H1 (cell line): ENCODE data around the gene DHX32. TPM values are rescaled to one million over a fixed set of nuclear protein-coding genes. Genes with fewer than 3 reads are reported as not detected.

Source experiments
- CTCF ChIA-PET: fragments of 300-600 bp; sonication (Branson Sonifier 250); formaldehyde crosslinking; loops from one replicate; lab custom pipeline; 2021; ENCODE audit not compliant: partially characterized antibody; lab: Charles Lee
- POLR2A ChIA-PET: fragments of 300-600 bp; sonication (Branson Sonifier 250); formaldehyde crosslinking; loops from one replicate; lab custom pipeline; 2021; ENCODE audit warnings: inconsistent platforms; ENCODE audit not compliant: partially characterized antibody; lab: Charles Lee
- DNase-seq, 2 experiments: peaks; one replicate each; pipeline versions ENCODE4 v3.0.0 to v3.0.0-alpha.2; 2010 to 2022; ENCODE audit warnings: low spot score in 2 of 2, low read depth in 1 of 2, mixed read lengths in 1 of 2
- FAIRE-seq: peaks from 2 replicates; lab custom pipeline; 2011; peaks lifted over from hg19 to GRCh38; lab: Jason Lieb, UNC
- H2AFZ ChIP-seq: 2 replicates; pipeline ENCODE4 v1.8.1; 2012; ENCODE audit warnings: low read length, inconsistent platforms
- H2AK5ac ChIP-seq: 2 replicates; pipeline ENCODE4 v1.6.1; 2013; ENCODE audit warnings: low read depth, low read length
- H2BK120ac ChIP-seq: replicated peaks from 2 replicates; pipeline ENCODE3; 2013; ENCODE audit warnings: low read depth, low read length, inconsistent platforms
- H2BK12ac ChIP-seq: 2 replicates; pipeline ENCODE4 v1.6.1; 2013; ENCODE audit warnings: low read depth, low read length
- H2BK15ac ChIP-seq: 2 replicates; pipeline ENCODE4 v1.6.1; 2013; ENCODE audit warnings: low read length
- H2BK20ac ChIP-seq: 2 replicates; pipeline ENCODE4 v1.6.1; 2013; ENCODE audit warnings: low read length
- H2BK5ac ChIP-seq: 2 replicates; pipeline ENCODE4 v1.6.1; 2013; ENCODE audit warnings: low read depth, low read length
- H3K14ac ChIP-seq: 2 replicates; pipeline ENCODE4 v1.6.1; 2013; ENCODE audit warnings: inconsistent platforms; ENCODE audit not compliant: insufficient read length
- H3K18ac ChIP-seq: 2 replicates; pipeline ENCODE4 v1.6.1; 2013; ENCODE audit warnings: low read length; ENCODE audit errors: extremely low read depth
- H3K23ac ChIP-seq: 2 replicates; pipeline ENCODE4 v1.6.1; 2013; ENCODE audit warnings: inconsistent platforms; ENCODE audit not compliant: insufficient read length
- H3K23me2 ChIP-seq: 2 replicates; pipeline ENCODE4 v1.6.1; 2013; ENCODE audit warnings: low read depth, low read length
- H3K27ac ChIP-seq: 2 replicates; pipeline ENCODE4 v1.6.1; 2011; ENCODE audit warnings: low read depth, low read length, inconsistent platforms
- H3K27me3 ChIP-seq, 4 experiments: replicated peaks in 1 of 4; 1 replicate in 1 of 4; 2 replicates in 3 of 4; pipeline versions ENCODE4 v1.6.1 to v1.8.1; 2011 to 2013; ENCODE audit warnings: low read length in 3 of 4, mild to moderate bottlenecking in 3 of 4, inconsistent platforms in 2 of 4, mixed read lengths in 2 of 4, moderate library complexity in 1 of 4; ENCODE audit not compliant: control insufficient read depth in 3 of 4, insufficient read depth in 3 of 4; ENCODE audit errors: extremely low read depth in 1 of 4
- H3K36me3 ChIP-seq, 4 experiments: 2 replicates each; pipeline versions ENCODE4 v1.6.1 to v1.8.1; 2011 to 2013; ENCODE audit warnings: mild to moderate bottlenecking in 4 of 4, low read length in 3 of 4, moderate library complexity in 2 of 4, control low read depth in 1 of 4, inconsistent platforms in 1 of 4; ENCODE audit not compliant: insufficient read depth in 4 of 4, control insufficient read depth in 2 of 4
- H3K4ac ChIP-seq: replicated peaks from 2 replicates; pipeline ENCODE3; 2013; ENCODE audit warnings: low read length, low read depth, mixed read lengths, inconsistent platforms; ENCODE audit not compliant: insufficient read length
- H3K4me1 ChIP-seq, 4 experiments: replicated peaks in 1 of 4; 1 replicate in 1 of 4; 2 replicates in 3 of 4; pipeline versions ENCODE4 v1.6.1 to v1.8.1; 2011 to 2013; ENCODE audit warnings: low read length in 3 of 4, inconsistent platforms in 2 of 4, mixed read lengths in 1 of 4; ENCODE audit not compliant: insufficient read depth in 4 of 4, control insufficient read depth in 3 of 4
- H3K4me2 ChIP-seq, 2 experiments: 2 replicates each; pipeline versions ENCODE4 v1.6.1 to v1.8.1; 2011 to 2013; ENCODE audit warnings: low read depth in 2 of 2, low read length in 2 of 2, control low read depth in 1 of 2, inconsistent platforms in 1 of 2, mild to moderate bottlenecking in 1 of 2; ENCODE audit not compliant: insufficient read depth in 1 of 2
- H3K4me3 ChIP-seq, 4 experiments: fragments of 200-600, 300-600 bp in 1 of 4; sonication (generic), shearing (Covaris generic), sonication (Bioruptor Twin) in 1 of 4; 2 replicates each; pipeline versions ENCODE4 v1.5.1 to v1.8.1; 2011 to 2016; ENCODE audit warnings: low read length in 4 of 4, low read depth in 3 of 4, control low read depth in 2 of 4, inconsistent platforms in 2 of 4, mild to moderate bottlenecking in 2 of 4, mixed read lengths in 1 of 4, moderate library complexity in 1 of 4; ENCODE audit not compliant: insufficient read depth in 2 of 4; ENCODE audit errors: extremely low read depth in 1 of 4
- H3K56ac ChIP-seq: replicated peaks from 2 replicates; pipeline ENCODE3; 2013; ENCODE audit warnings: low read depth, mild to moderate bottlenecking, mixed read lengths, low read length, inconsistent platforms; ENCODE audit not compliant: insufficient read length
- H3K79me1 ChIP-seq: 2 replicates; pipeline ENCODE4 v1.6.1; 2013; ENCODE audit warnings: low read depth, low read length, control low read depth
- H3K79me2 ChIP-seq, 2 experiments: 2 replicates each; pipeline versions ENCODE4 v1.6.1 to v1.8.1; 2012 to 2013; ENCODE audit warnings: low read length in 2 of 2, mild to moderate bottlenecking in 2 of 2, inconsistent platforms in 1 of 2; ENCODE audit not compliant: insufficient read depth in 2 of 2, control insufficient read depth in 1 of 2
- H3K9ac ChIP-seq, 4 experiments: replicated peaks in 1 of 4; 1 replicate in 1 of 4; 2 replicates in 3 of 4; pipeline versions ENCODE4 v1.6.1 to v1.8.1; 2011 to 2013; ENCODE audit warnings: low read depth in 3 of 4, low read length in 3 of 4, control low read depth in 2 of 4, mild to moderate bottlenecking in 2 of 4, moderate library complexity in 2 of 4, inconsistent platforms in 1 of 4; ENCODE audit errors: extremely low read depth in 1 of 4
- H3K9me3 ChIP-seq, 2 experiments: 2 replicates each; pipeline versions ENCODE4 v1.6.1 to v1.8.1; 2012 to 2013; ENCODE audit warnings: mild to moderate bottlenecking in 2 of 2, moderate library complexity in 2 of 2, control low read depth in 1 of 2, inconsistent platforms in 1 of 2, low read depth in 1 of 2, low read length in 1 of 2, mixed read lengths in 1 of 2; ENCODE audit not compliant: insufficient read depth in 2 of 2
- H4K20me1 ChIP-seq, 2 experiments: replicated peaks in 1 of 2; 2 replicates each; pipeline versions ENCODE3 to v1.8.1; 2011 to 2013; ENCODE audit warnings: inconsistent platforms in 2 of 2, low read length in 2 of 2, mild to moderate bottlenecking in 1 of 2; ENCODE audit not compliant: insufficient read depth in 2 of 2, control insufficient read depth in 1 of 2
- H4K5ac ChIP-seq: 2 replicates; pipeline ENCODE4 v1.6.1; 2013; ENCODE audit warnings: low read length, low read depth, mixed read lengths, inconsistent platforms; ENCODE audit not compliant: insufficient read length
- H4K8ac ChIP-seq: 2 replicates; pipeline ENCODE4 v1.8.0; 2013; ENCODE audit warnings: mild to moderate bottlenecking, moderate library complexity, low read length, inconsistent platforms; ENCODE audit not compliant: insufficient read depth; ENCODE audit errors: extremely low read depth
- H4K91ac ChIP-seq: replicated peaks from 2 replicates; pipeline ENCODE3; 2013; ENCODE audit warnings: low read length, mixed read lengths, inconsistent platforms; ENCODE audit not compliant: insufficient read length
- CTCF ChIP-seq, 3 experiments: IDR thresholded peaks; 1 replicate in 2 of 3; 2 replicates in 1 of 3; pipeline versions ENCODE4 v1.5.1 to v1.6.1; 2011; ENCODE audit warnings: low read length in 3 of 3, mild to moderate bottlenecking in 3 of 3, inconsistent platforms in 2 of 3, low read depth in 1 of 3, moderate library complexity in 1 of 3; ENCODE audit not compliant: insufficient read depth in 1 of 3; ENCODE audit errors: control extremely low read depth in 1 of 3
- EZH2 ChIP-seq: fragments of 200-600 bp; sonication (generic); IDR thresholded peaks from 2 replicates; pipeline ENCODE4 v1.7.1; 2012; ENCODE audit warnings: low read depth, mild to moderate bottlenecking, moderate library complexity, low read length, inconsistent platforms; ENCODE audit not compliant: severe bottlenecking
- HDAC6 ChIP-seq: IDR thresholded peaks from one replicate; pipeline ENCODE4 v1.7.1; 2012; ENCODE audit warnings: low read depth, mild to moderate bottlenecking, inconsistent platforms, low read length, moderate library complexity
- JUND ChIP-seq: IDR thresholded peaks from 2 replicates; pipeline ENCODE4 v1.6.1; 2011; ENCODE audit warnings: mild to moderate bottlenecking, improper control_type of control experiment, low read length
- NANOG ChIP-seq: IDR thresholded peaks from 2 replicates; pipeline ENCODE4 v1.6.1; 2011; ENCODE audit warnings: low read length, low read depth, mild to moderate bottlenecking, inconsistent platforms; ENCODE audit not compliant: insufficient read depth, poor library complexity, severe bottlenecking
- PHF8 ChIP-seq: fragments of 200-600 bp; sonication (generic); conservative IDR thresholded peaks from 2 replicates; pipeline ENCODE4 v1.7.1; 2012; ENCODE audit warnings: low read depth, mild to moderate bottlenecking, inconsistent platforms, low read length, moderate library complexity
- SP4 ChIP-seq: IDR thresholded peaks from 2 replicates; pipeline ENCODE4 v1.6.1; 2012; ENCODE audit warnings: low read length, inconsistent platforms
- TAF7 ChIP-seq: optimal IDR thresholded peaks from 2 replicates; pipeline ENCODE3; 2011; ENCODE audit warnings: low read depth, mild to moderate bottlenecking, inconsistent platforms, low read length, moderate library complexity, borderline replicate concordance
- TBP ChIP-seq: IDR thresholded peaks from 2 replicates; pipeline ENCODE4 v1.6.1; 2011; ENCODE audit warnings: low read depth, low read length, improper control_type of control experiment
- WGBS, 2 experiments: shearing (Covaris generic) in 1 of 2; methylation state at CpG; one replicate each; pipeline versions ENCODE4 v1.1.6 to v1.1.7; 2013 to 2015; ENCODE audit warnings: low lambda C conversion rate in 2 of 2, mixed read lengths in 2 of 2, inconsistent platforms in 1 of 2, low coverage in 1 of 2, missing lambda C conversion rate in 1 of 2; ENCODE audit not compliant: insufficient replicate concordance in 2 of 2, insufficient coverage in 1 of 2, insufficient read length in 1 of 2; ENCODE audit errors: extremely low coverage in 1 of 2, missing lambda C conversion rate in 1 of 2; 5-methylcytosine and 5-hydroxymethylcytosine counted together
- polyA plus RNA-seq, 7 experiments: library from polyadenylated mRNA; depleted of rRNA in 3 of 7; stranded (reverse) in 5 of 7; unstranded in 2 of 7; fragments of >200 nt in 5 of 7; fragments of 200-250 nt in 2 of 7; gene quantifications; 1 replicate in 5 of 7; 2 replicates in 1 of 7; 4 replicates in 1 of 7; pipeline versions ENCODE4 v1.2.1 to v1.2.3, GENCODE V29; 2011 to 2013; ENCODE audit warnings: missing spikeins in 2 of 7, mixed read lengths in 2 of 7
- total RNA-seq: library from RNA; stranded (reverse); fragmentation: NEBNext Ultra II Directional; extraction: Animal tissue kit (Norgen Biotek cat#: 25700); gene quantifications from 2 replicates; pipeline ENCODE4 v1.2.1, GENCODE V29; 2021

The DHX32 gene
- total and polyA plus RNA-seq, 2 of the 8 experiments (the other 6 are each of a cell fraction or from before 2014, with no cell fraction given), result 12.4 to 15.8 TPM

- H4K20me1 ChIP-seq, result peaks cover 0 to 2% of the 10 kb centered on the region in 2 experiments
- H3K23ac ChIP-seq, result no peak overlapping the region
- H3K4me2 ChIP-seq, result no peak overlapping the region
- no peak overlapping the region for H3K4ac ChIP-seq
- H3K4me3 ChIP-seq, result no peak overlapping the region
- ChIA-PET CTCF (interaction anchor here (0.6 kb wide), 1 partner anchor 1280 kb away, joined by 4 read pairs; no protein-coding TSS in a partner anchor), POLR2A (no interaction called here)
- no peak overlapping the region for H3K14ac ChIP-seq
- H3K36me3 ChIP-seq, result peaks cover 0 to 34% (median 16%) of the 10 kb centered on the region in 4 experiments; a peak in 6 of 8 replicates
- H3K79me2 ChIP-seq, result no peaks in the 10 kb centered on the region
- H3K56ac ChIP-seq, result no peak overlapping the region
- H3K9me3 ChIP-seq, result no peaks in the 10 kb centered on the region
- TF ChIP-seq PHF8, result no peak
- no peak for TF ChIP-seq HDAC6
- no peak for TF ChIP-seq TBP
- no peak for TF ChIP-seq SP4
- TF ChIP-seq CTCF (IDR thresholded peaks at IDR 0.05; ENCODE audit: control extremely low read depth in 1 of 3, insufficient read depth in 1 of 3, low read depth in 1 of 3, low read length in 3 of 3), result no peak
- no peak for TF ChIP-seq EZH2
- no peak for TF ChIP-seq TAF7
- TF ChIP-seq NANOG, result no peak
- no peak for TF ChIP-seq JUND
- H2BK12ac ChIP-seq, result no peak overlapping the region
- H4K5ac ChIP-seq, result no peak overlapping the region
- no peak overlapping the region for H2AFZ ChIP-seq
- no peak overlapping the region for H4K8ac ChIP-seq
- no peak overlapping the region for H4K91ac ChIP-seq
- no peak overlapping the region for H2AK5ac ChIP-seq
- no peak overlapping the region for H3K18ac ChIP-seq
- H2BK20ac ChIP-seq, result no peak overlapping the region
- no peak overlapping the region for H2BK120ac ChIP-seq
- H3K23me2 ChIP-seq, result no peaks in the 10 kb centered on the region
- no peaks in the 10 kb centered on the region for H3K4me1 ChIP-seq
- H3K79me1 ChIP-seq, result no peaks in the 10 kb centered on the region
- H3K27me3 ChIP-seq, result no peaks in the 10 kb centered on the region
- DNase-seq, result no peak
- no peak for FAIRE-seq
- H3K9ac ChIP-seq, result no peak overlapping the region
- H2BK15ac ChIP-seq, result no peak overlapping the region
- H2BK5ac ChIP-seq, result no peak overlapping the region
- no peak overlapping the region for H3K27ac ChIP-seq
- 79% methylated on average over 1 of the region's 1 CpG; no CpG with 5 or more reads in 1 of the 2 experiments for WGBS, 2 experiments
Measured at GRCh38 chr10:125812128-125812750, 68.9 kb downstream of the DHX32 start.
